OCI-LY7 (cell line): ENCODE measurements around the gene BSX. TPM values are rescaled to one million over a fixed set of nuclear protein-coding genes. Genes with fewer than 3 reads are reported as not detected.

Source experiments
- BruUV-seq: library from RNA; stranded (reverse); fragments of 400-500 nt; replicated peaks from 2 replicates; lab custom pipeline; 2021; lab: Mats Ljungman, UMichigan
- CTCF ChIA-PET: fragments of 300-600 bp; sonication (Branson Sonifier 250); formaldehyde crosslinking; loops from one replicate; lab custom pipeline; 2022; ENCODE audit warnings: antibody characterized with exemption; ENCODE audit not compliant: unreplicated experiment; lab: Charles Lee
- POLR2A ChIA-PET: fragments of 300-600 bp; sonication (Branson Sonifier 250); formaldehyde crosslinking; loops from one replicate; lab custom pipeline; 2022; ENCODE audit warnings: antibody characterized with exemption; lab: Charles Lee
- DNase-seq: peaks from one replicate; pipeline ENCODE4 v3.0.0-alpha.2; 2015; ENCODE audit warnings: low spot score
- H2AFZ ChIP-seq: fragments of 200-600 bp; sonication (generic), shearing (Covaris generic); 2 replicates; pipeline ENCODE4 v1.6.1; 2014; ENCODE audit warnings: mild to moderate bottlenecking, antibody characterized with exemption, low read length, moderate library complexity
- H3K27ac ChIP-seq: fragments of 200-600 bp; sonication (generic); 2 replicates; pipeline ENCODE4 v1.5.1; 2014; ENCODE audit warnings: mixed run types, low read depth, mild to moderate bottlenecking, moderate library complexity, low read length, inconsistent platforms; ENCODE audit not compliant: poor library complexity, severe bottlenecking
- H3K36me3 ChIP-seq: fragments of 200-600 bp; sonication (generic); 2 replicates; pipeline ENCODE4 v1.6.1; 2014; ENCODE audit warnings: mild to moderate bottlenecking, antibody characterized with exemption, low read length, moderate library complexity, mixed read lengths; ENCODE audit not compliant: insufficient read depth
- H3K4me1 ChIP-seq: fragments of 200-600 bp; sonication (generic); 2 replicates; pipeline ENCODE4 v1.5.1; 2014; ENCODE audit warnings: mild to moderate bottlenecking, low read length; ENCODE audit not compliant: insufficient read depth, poor library complexity, severe bottlenecking
- H3K4me2 ChIP-seq: fragments of 200-600 bp; sonication (generic); 2 replicates; pipeline ENCODE4 v1.6.1; 2014; ENCODE audit warnings: mild to moderate bottlenecking, low read length
- H3K4me3 ChIP-seq: fragments of 200-600 bp; sonication (generic); 2 replicates; pipeline ENCODE4 v1.5.1; 2014; ENCODE audit warnings: mild to moderate bottlenecking, low read depth, low read length; ENCODE audit not compliant: poor library complexity, severe bottlenecking
- H3K79me2 ChIP-seq: fragments of 200-600 bp; sonication (generic); 2 replicates; pipeline ENCODE4 v1.6.1; 2016; ENCODE audit warnings: low read depth, mild to moderate bottlenecking, low read length, moderate library complexity, mixed read lengths; ENCODE audit not compliant: insufficient read depth
- H3K9me2 ChIP-seq: fragments of 200-600 bp; sonication (generic); 2 replicates; pipeline ENCODE4 v1.6.1; 2016; ENCODE audit warnings: mild to moderate bottlenecking, low read length, mixed read lengths; ENCODE audit not compliant: insufficient read depth
- H3K9me3 ChIP-seq: fragments of 200-600 bp; sonication (generic); 2 replicates; pipeline ENCODE4 v1.6.1; 2014; ENCODE audit warnings: mild to moderate bottlenecking, mixed run types, low read length, mixed read lengths
- H4K20me1 ChIP-seq: fragments of 200-600 bp; sonication (generic); 2 replicates; pipeline ENCODE4 v1.6.1; 2014; ENCODE audit warnings: mild to moderate bottlenecking, antibody characterized with exemption, low read length, moderate library complexity, mixed read lengths; ENCODE audit not compliant: insufficient read depth
- EZH2phosphoT487 ChIP-seq: fragments of 200-600 bp; sonication (generic); IDR thresholded peaks from 2 replicates; pipeline ENCODE4 v1.6.1; 2018; ENCODE audit warnings: low read depth, borderline replicate concordance, mild to moderate bottlenecking, mixed run types, antibody characterized with exemption, low read length, moderate library complexity, mixed read lengths
- intact Hi-C: fragments of 100-400 bp; cut with micrococcal nuclease; formaldehyde crosslinking; loops from one replicate; pipeline ENCODE4 v1.10.0; 2022; ENCODE audit not compliant: unreplicated experiment
- total RNA-seq, 2 experiments: library from RNA; depleted of rRNA in 1 of 2; stranded (reverse); fragments of >200 nt in 1 of 2; shearing (Covaris generic) in 1 of 2; gene quantifications; 2 replicates each; pipeline ENCODE4 v1.2.3, GENCODE V29; 2014 to 2022
- TF ChIP-seq, protein P1 (sequence below): fragments of 200-600 bp; sonication (generic); conservative IDR thresholded peaks from 2 replicates; pipeline ENCODE4 v1.5.1; 2014; ENCODE audit warnings: mild to moderate bottlenecking, antibody characterized with exemption, low read length, moderate library complexity, mixed read lengths

Gene BSX
- total RNA-seq, 2 experiments from 2014 or later: not detected

DNA sequence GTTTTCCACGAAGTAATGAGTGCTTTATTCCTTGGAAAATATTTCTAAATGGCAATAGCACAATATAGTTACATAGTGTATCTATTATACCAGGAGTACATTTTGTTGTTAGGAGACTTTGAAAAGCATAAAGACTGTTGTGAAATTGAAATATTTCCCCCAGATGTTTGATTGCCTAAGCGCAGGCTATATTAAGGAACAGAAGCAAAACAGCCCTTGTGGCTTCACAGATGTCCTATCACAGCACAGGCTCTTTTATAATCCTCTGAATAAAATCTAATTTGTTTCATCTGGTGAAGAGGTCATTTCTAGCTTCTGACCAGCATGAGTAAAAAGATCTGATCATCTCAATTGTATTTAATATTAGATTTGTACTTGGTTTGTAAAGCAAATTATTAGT, 48.2 kb downstream of the BSX start:
- TF ChIP-seq, protein P1, sequence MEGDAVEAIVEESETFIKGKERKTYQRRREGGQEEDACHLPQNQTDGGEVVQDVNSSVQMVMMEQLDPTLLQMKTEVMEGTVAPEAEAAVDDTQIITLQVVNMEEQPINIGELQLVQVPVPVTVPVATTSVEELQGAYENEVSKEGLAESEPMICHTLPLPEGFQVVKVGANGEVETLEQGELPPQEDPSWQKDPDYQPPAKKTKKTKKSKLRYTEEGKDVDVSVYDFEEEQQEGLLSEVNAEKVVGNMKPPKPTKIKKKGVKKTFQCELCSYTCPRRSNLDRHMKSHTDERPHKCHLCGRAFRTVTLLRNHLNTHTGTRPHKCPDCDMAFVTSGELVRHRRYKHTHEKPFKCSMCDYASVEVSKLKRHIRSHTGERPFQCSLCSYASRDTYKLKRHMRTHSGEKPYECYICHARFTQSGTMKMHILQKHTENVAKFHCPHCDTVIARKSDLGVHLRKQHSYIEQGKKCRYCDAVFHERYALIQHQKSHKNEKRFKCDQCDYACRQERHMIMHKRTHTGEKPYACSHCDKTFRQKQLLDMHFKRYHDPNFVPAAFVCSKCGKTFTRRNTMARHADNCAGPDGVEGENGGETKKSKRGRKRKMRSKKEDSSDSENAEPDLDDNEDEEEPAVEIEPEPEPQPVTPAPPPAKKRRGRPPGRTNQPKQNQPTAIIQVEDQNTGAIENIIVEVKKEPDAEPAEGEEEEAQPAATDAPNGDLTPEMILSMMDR: no peak
- TF ChIP-seq EZH2phosphoT487: no peak
- no peak for DNase-seq
- ChIA-PET CTCF (no interaction called here), POLR2A (interaction anchor here (0.6 to 0.8 kb wide), 2 partner anchors 11 kb away, joined by 3 read pairs; no protein-coding TSS in a partner anchor)
- Histone ChIP-seq H3K79me2 (no peaks in the 10 kb centered on the region), H3K4me1 (no peaks in the 10 kb centered on the region), H2AFZ (no peak overlapping the region), H3K9me2 (no peaks in the 10 kb centered on the region), H3K9me3 (no peaks in the 10 kb centered on the region), H3K4me3 (no peak overlapping the region), H3K27ac (no peak overlapping the region), H3K4me2 (no peak overlapping the region), H3K36me3 (no peaks in the 10 kb centered on the region), H4K20me1 (no peaks in the 10 kb centered on the region)
- intact Hi-C loops: no loop called here
- BruUV-seq: no TSS peak

DNA sequence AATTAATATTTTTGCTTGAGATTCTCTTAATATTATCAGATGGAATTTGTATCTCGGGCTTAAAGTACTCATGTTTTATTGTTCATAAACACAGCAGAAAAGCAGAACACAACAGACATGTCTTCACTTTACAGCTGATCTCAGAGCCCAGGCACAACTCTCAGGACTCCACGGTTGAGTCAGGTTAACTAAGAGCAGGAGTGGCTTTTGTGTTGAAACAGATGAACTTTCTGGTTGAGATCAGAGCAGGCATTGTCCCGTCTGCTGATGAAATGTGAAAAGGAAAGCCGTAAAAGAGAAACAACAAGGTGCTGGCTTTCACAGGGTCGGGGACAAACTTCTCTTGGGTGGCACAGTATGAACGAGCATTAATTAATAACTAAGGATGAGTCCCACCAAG, 50.1 kb downstream of the BSX start:
- H3K4me2 ChIP-seq: no peak overlapping the region
- no peaks in the 10 kb centered on the region for H3K79me2 ChIP-seq
- no peaks in the 10 kb centered on the region for H3K36me3 ChIP-seq
- no peaks in the 10 kb centered on the region for H3K9me2 ChIP-seq
- H3K4me3 ChIP-seq: no peak overlapping the region
- TF ChIP-seq EZH2phosphoT487: no peak
- TF ChIP-seq, protein P1: no peak
- no peaks in the 10 kb centered on the region for H3K4me1 ChIP-seq
- DNase-seq: no peak
- intact Hi-C loops: no loop called here
- H3K9me3 ChIP-seq: no peaks in the 10 kb centered on the region
- H4K20me1 ChIP-seq: no peaks in the 10 kb centered on the region
- no peak overlapping the region for H3K27ac ChIP-seq
- POLR2A ChIA-PET: interaction anchor here (0.7 kb wide), 1 partner anchor 10 kb away, joined by 4 read pairs; no protein-coding TSS in a partner anchor
- BruUV-seq: no TSS peak
- CTCF ChIA-PET: no interaction called here
- H2AFZ ChIP-seq: no peak overlapping the region

Other genes starting within 250 kb of the BSX start
- gene CRTAM, start 143.3 kb downstream of the BSX start, total RNA-seq (2014; rRNA removed; shearing (Covaris generic)): not detected in 2 replicates
- gene CRTAM, start 143.3 kb downstream of the BSX start, total RNA-seq (2022): not detected in 2 replicates
- gene JHY, start 99.1 kb downstream of the BSX start, total RNA-seq (2014; rRNA removed; shearing (Covaris generic)): not detected in 2 replicates
- gene JHY, start 99.1 kb downstream of the BSX start, total RNA-seq (2022): not detected in 2 replicates
- 1,862 and 1,909 TPM in 2 replicates for gene HSPA8, start 80.3 kb upstream of the BSX start, total RNA-seq (2014; rRNA removed; shearing (Covaris generic))
- gene HSPA8, start 80.3 kb upstream of the BSX start, total RNA-seq (2022): 490 and 1,029 TPM in 2 replicates
- not detected in 2 replicates for gene CLMP, start 213.4 kb upstream of the BSX start, total RNA-seq (2014; rRNA removed; shearing (Covaris generic))
- gene CLMP, start 213.4 kb upstream of the BSX start, total RNA-seq (2022): not detected in 2 replicates